Skeletal muscle satellite cell (primary cell): ENCODE results near the gene CDC42BPB.

Source experiments
- H3K27me3 ChIP-seq: 2 replicates; pipeline ENCODE4 v1.7.0; 2013; ENCODE audit warnings: low read length; ENCODE audit not compliant: control insufficient read depth, insufficient read depth
- H3K36me3 ChIP-seq: 2 replicates; pipeline ENCODE4 v1.7.0; 2013; ENCODE audit warnings: mild to moderate bottlenecking, control low read depth, low read length; ENCODE audit not compliant: insufficient read depth
- H3K4me1 ChIP-seq: 2 replicates; pipeline ENCODE4 v1.7.0; 2013; ENCODE audit warnings: low read length; ENCODE audit not compliant: control insufficient read depth, insufficient read depth
- H3K4me2 ChIP-seq: 2 replicates; pipeline ENCODE4 v1.7.0; 2013; ENCODE audit warnings: mild to moderate bottlenecking, low read length
- H3K4me3 ChIP-seq: 2 replicates; pipeline ENCODE4 v1.7.0; 2013; ENCODE audit warnings: low read length
- H3K9ac ChIP-seq: 2 replicates; pipeline ENCODE4 v1.7.0; 2013; ENCODE audit warnings: mild to moderate bottlenecking, low read depth, low read length, moderate library complexity
- H3K9me3 ChIP-seq: replicated peaks from 2 replicates; pipeline ENCODE4 v1.7.0; 2013; ENCODE audit warnings: mild to moderate bottlenecking, control low read depth, low read length

Gene CDC42BPB

GRCh38 chr14:102965282-102965681, 92.1 kb downstream of the CDC42BPB start:
- H3K4me1 ChIP-seq = peaks cover 4% of the 10 kb centered on the region
- peaks cover 90% of the 10 kb centered on the region for H3K36me3 ChIP-seq
- H3K9me3 ChIP-seq = no peaks in the 10 kb centered on the region
- no peak overlapping the region for H3K4me2 ChIP-seq
- no peak overlapping the region for H3K9ac ChIP-seq
- H3K27me3 ChIP-seq = no peaks in the 10 kb centered on the region
- no peak overlapping the region for H3K4me3 ChIP-seq

- peaks cover 88% of the 10 kb centered on the region for H3K36me3 ChIP-seq
- no peak overlapping the region for H3K4me3 ChIP-seq
- H3K9ac ChIP-seq = no peak overlapping the region
- peaks cover 4% of the 10 kb centered on the region for H3K4me1 ChIP-seq
- H3K4me2 ChIP-seq = no peak overlapping the region
- H3K27me3 ChIP-seq = no peaks in the 10 kb centered on the region
- no peaks in the 10 kb centered on the region for H3K9me3 ChIP-seq
Observed at GRCh38 chr14:102964152-102964730, 93.1 kb downstream of the CDC42BPB start.

- Histone ChIP-seq H3K4me1 (peaks cover 4% of the 10 kb centered on the region), H3K9me3 (no peaks in the 10 kb centered on the region), H3K4me3 (no peak overlapping the region), H3K36me3 (peaks cover 84% of the 10 kb centered on the region), H3K4me2 (no peak overlapping the region), H3K27me3 (no peaks in the 10 kb centered on the region), H3K9ac (no peak overlapping the region)
Observed at GRCh38 chr14:102962111-102962627, 95.2 kb downstream of the CDC42BPB start.

GRCh38 chr14:102958461-102958860, 98.9 kb downstream of the CDC42BPB start:
- H3K36me3 ChIP-seq = peaks cover 84% of the 10 kb centered on the region
- no peak overlapping the region for H3K4me2 ChIP-seq
- no peak overlapping the region for H3K9ac ChIP-seq
- H3K4me3 ChIP-seq = no peak overlapping the region
- H3K9me3 ChIP-seq = no peaks in the 10 kb centered on the region
- peaks cover 3% of the 10 kb centered on the region for H3K4me1 ChIP-seq
- no peaks in the 10 kb centered on the region for H3K27me3 ChIP-seq

- peaks cover 9% of the 10 kb centered on the region for H3K4me1 ChIP-seq
- no peaks in the 10 kb centered on the region for H3K9me3 ChIP-seq
- H3K4me3 ChIP-seq = no peak overlapping the region
- H3K27me3 ChIP-seq = no peaks in the 10 kb centered on the region
- H3K9ac ChIP-seq = no peak overlapping the region
- peaks cover 85% of the 10 kb centered on the region for H3K36me3 ChIP-seq
- H3K4me2 ChIP-seq = no peak overlapping the region
Observed at GRCh38 chr14:102957222-102957621, 100.1 kb downstream of the CDC42BPB start.

- H3K36me3 ChIP-seq = peaks cover 81% of the 10 kb centered on the region
- no peaks in the 10 kb centered on the region for H3K9me3 ChIP-seq
- H3K4me1 ChIP-seq = peaks cover 23% of the 10 kb centered on the region
- no peak overlapping the region for H3K4me2 ChIP-seq
- H3K9ac ChIP-seq = no peak overlapping the region
- no peak overlapping the region for H3K4me3 ChIP-seq
- no peaks in the 10 kb centered on the region for H3K27me3 ChIP-seq
Observed at GRCh38 chr14:102955636-102956408, 101.5 kb downstream of the CDC42BPB start.

- no peak overlapping the region for H3K4me3 ChIP-seq
- H3K27me3 ChIP-seq = no peaks in the 10 kb centered on the region
- no peak overlapping the region for H3K4me2 ChIP-seq
- H3K4me1 ChIP-seq = peaks cover 38% of the 10 kb centered on the region
- H3K9ac ChIP-seq = no peak overlapping the region
- no peaks in the 10 kb centered on the region for H3K9me3 ChIP-seq
- H3K36me3 ChIP-seq = peaks cover 84% of the 10 kb centered on the region
Observed at GRCh38 chr14:102954081-102954789, 103.1 kb downstream of the CDC42BPB start.

- Histone ChIP-seq H3K4me3 (no peak overlapping the region), H3K9me3 (no peaks in the 10 kb centered on the region), H3K27me3 (no peaks in the 10 kb centered on the region), H3K4me2 (no peak overlapping the region), H3K36me3 (peaks cover 84% of the 10 kb centered on the region), H3K4me1 (peaks cover 44% of the 10 kb centered on the region), H3K9ac (no peak overlapping the region)
Observed at GRCh38 chr14:102953100-102953499, 104.2 kb downstream of the CDC42BPB start.

GRCh38 chr14:102952276-102952675, 105.1 kb downstream of the CDC42BPB start:
- H3K9ac ChIP-seq = no peak overlapping the region
- no peaks in the 10 kb centered on the region for H3K9me3 ChIP-seq
- H3K36me3 ChIP-seq = peaks cover 81% of the 10 kb centered on the region
- H3K27me3 ChIP-seq = no peaks in the 10 kb centered on the region
- no peak overlapping the region for H3K4me2 ChIP-seq
- no peak overlapping the region for H3K4me3 ChIP-seq
- peaks cover 42% of the 10 kb centered on the region for H3K4me1 ChIP-seq

GRCh38 chr14:102951799-102952198, 105.5 kb downstream of the CDC42BPB start:
- Histone ChIP-seq H3K4me2 (no peak overlapping the region), H3K4me1 (peaks cover 41% of the 10 kb centered on the region), H3K27me3 (no peaks in the 10 kb centered on the region), H3K4me3 (no peak overlapping the region), H3K36me3 (peaks cover 85% of the 10 kb centered on the region), H3K9me3 (no peaks in the 10 kb centered on the region), H3K9ac (no peak overlapping the region)

GRCh38 chr14:102951034-102951433, 106.3 kb downstream of the CDC42BPB start:
- Histone ChIP-seq H3K9me3 (no peaks in the 10 kb centered on the region), H3K9ac (no peak overlapping the region), H3K27me3 (no peaks in the 10 kb centered on the region), H3K4me2 (no peak overlapping the region), H3K4me1 (peaks cover 41% of the 10 kb centered on the region), H3K36me3 (peaks cover 86% of the 10 kb centered on the region), H3K4me3 (no peak overlapping the region)
